ENCODE results near the gene ABCG1. TPM values are rescaled to one million over a fixed set of nuclear protein-coding genes. Genes with fewer than 3 reads are reported as not detected.

ABCG1 gene
- polyA plus RNA-seq, 2 of the 4 experiments (the other 2 are of a cell fraction): 2.3 to 5.1 TPM

GRCh38 chr21:42203936-42204335, 15.0 kb upstream of the ABCG1 start:
- TF ChIP-seq RNF2 (IDR thresholded peaks at IDR 0.05; ENCODE audit: borderline replicate concordance, low read depth): no peak
- no peak for TF ChIP-seq HOXA7 (CRISPR knock-in tag; IDR thresholded peaks at IDR 0.05)
- no peak for TF ChIP-seq REST (IDR thresholded peaks at IDR 0.05)
- TF ChIP-seq JUNB (IDR thresholded peaks at IDR 0.05): no peak
- no peak for TF ChIP-seq TFCP2L1 (CRISPR knock-in tag; IDR thresholded peaks at IDR 0.05)
- TF ChIP-seq PHF8 (IDR thresholded peaks at IDR 0.05; ENCODE audit: borderline replicate concordance, low read depth): no peak
- no peak for TF ChIP-seq CHD2 (IDR thresholded peaks at IDR 0.05; ENCODE audit: low read length, partially characterized antibody)
- no peak for TF ChIP-seq BCL3 (IDR thresholded peaks at IDR 0.05)
- TF ChIP-seq CBX8 (IDR thresholded peaks at IDR 0.05): no peak
- TF ChIP-seq NFE2L2 (conservative IDR thresholded peaks at IDR 0.05; ENCODE audit: low read length): no peak
- no peak for TF ChIP-seq ZC3H11A (IDR thresholded peaks at IDR 0.05)
- no peak for TF ChIP-seq HDAC2 (IDR thresholded peaks at IDR 0.05)
- no peak for TF ChIP-seq PBX3 (IDR thresholded peaks at IDR 0.05)
- no peak for TF ChIP-seq ATOH8 (CRISPR knock-in tag; IDR thresholded peaks at IDR 0.05; ENCODE audit: low read depth)
- TF ChIP-seq GATA3 (IDR thresholded peaks at IDR 0.05; ENCODE audit: borderline replicate concordance): no peak
- FAIRE-seq: no peak
- H3K4me3 ChIP-seq: no peak overlapping the region
- H3K4me2 ChIP-seq: no peak overlapping the region
- no peak overlapping the region for H3K27ac ChIP-seq
- DNase-seq (ENCODE audit: low read depth in 1 of 2, low spot score in 1 of 2): no peak
- WGBS (ENCODE audit: missing lambda C conversion rate): 27% methylated on average over 1 of the region's 1 CpG
- CTCF ChIA-PET: no interaction called here
- H3K9me3 ChIP-seq: no peaks in the 10 kb centered on the region
- POLR2A ChIA-PET: no interaction called here
- peaks cover 15% of the 10 kb centered on the region for H3K4me1 ChIP-seq
- ATAC-seq: no peak

GRCh38 chr21:42207426-42207825, 11.5 kb upstream of the ABCG1 start:
- Histone ChIP-seq H3K27ac (no peak overlapping the region), H3K4me3 (no peak overlapping the region), H3K9me3 (no peaks in the 10 kb centered on the region), H3K4me1 (peaks cover 14% of the 10 kb centered on the region), H3K4me2 (no peak overlapping the region)
- ATAC-seq: no peak
- ChIA-PET CTCF (no interaction called here), POLR2A (no interaction called here)
- no peak for DNase-seq (ENCODE audit: low read depth in 1 of 2, low spot score in 1 of 2)
- WGBS (ENCODE audit: missing lambda C conversion rate): 50% methylated on average over 2 of the region's 2 CpGs
- FAIRE-seq: no peak
- TF ChIP-seq HEYL (CRISPR knock-in tag; IDR thresholded peaks at IDR 0.05): no peak
- TF ChIP-seq HDAC2 (IDR thresholded peaks at IDR 0.05): no peak
- TF ChIP-seq KDM1A (IDR thresholded peaks at IDR 0.05; ENCODE audit: low read depth): no peak
- no peak for TF ChIP-seq RARB (CRISPR knock-in tag; IDR thresholded peaks at IDR 0.05)
- no peak for TF ChIP-seq HOXB13 (CRISPR knock-in tag; IDR thresholded peaks at IDR 0.05; ENCODE audit: low read depth)
- no peak for TF ChIP-seq TFCP2L1 (CRISPR knock-in tag; IDR thresholded peaks at IDR 0.05)
- TF ChIP-seq MYC (IDR thresholded peaks at IDR 0.05; ENCODE audit: borderline replicate concordance, low read length): no peak
- TF ChIP-seq RCOR1 (IDR thresholded peaks at IDR 0.05; ENCODE audit: low read depth, low read length): no peak
- TF ChIP-seq PBX3 (IDR thresholded peaks at IDR 0.05): no peak
- no peak for TF ChIP-seq SMC3 (IDR thresholded peaks at IDR 0.05)
- no peak for TF ChIP-seq FOXS1 (CRISPR knock-in tag; IDR thresholded peaks at IDR 0.05)
- TF ChIP-seq HOXB5 (CRISPR knock-in tag; IDR thresholded peaks at IDR 0.05): no peak
- no peak for TF ChIP-seq ESRRA (IDR thresholded peaks at IDR 0.05; ENCODE audit: borderline replicate concordance, low read length)
